NB4 (cell line): ENCODE measurements around the gene FXYD5.

Experiments used
- DNase-seq: peaks from one replicate; pipeline ENCODE4 v3.0.0; 2010; ENCODE audit warnings: low read depth
- H3K4me3 ChIP-seq: one replicate; pipeline ENCODE4 v1.5.1; 2011; ENCODE audit warnings: mild to moderate bottlenecking, low read depth, low read length, moderate library complexity
- MAX ChIP-seq: IDR thresholded peaks from 2 replicates; pipeline ENCODE4 v1.6.1; 2011; ENCODE audit warnings: low read depth, low read length
- MYC ChIP-seq: IDR thresholded peaks from 2 replicates; pipeline ENCODE4 v1.6.1; 2011; ENCODE audit warnings: low read depth, low read length
- POLR2A ChIP-seq: IDR thresholded peaks from 2 replicates; pipeline ENCODE4 v1.6.1; 2011; ENCODE audit warnings: mild to moderate bottlenecking; ENCODE audit not compliant: insufficient read length; ENCODE audit errors: extremely low read depth
- TF ChIP-seq, protein P1 (sequence below): IDR thresholded peaks from one replicate; pipeline ENCODE4 v1.5.1; 2012; ENCODE audit warnings: low read depth, low read length

Gene FXYD5

GRCh38 chr19:35214766-35215422 lies 60.4 kb downstream of the FXYD5 start:
- H3K4me3 ChIP-seq, result no peak overlapping the region
- no peak for DNase-seq
- TF ChIP-seq, protein P1, sequence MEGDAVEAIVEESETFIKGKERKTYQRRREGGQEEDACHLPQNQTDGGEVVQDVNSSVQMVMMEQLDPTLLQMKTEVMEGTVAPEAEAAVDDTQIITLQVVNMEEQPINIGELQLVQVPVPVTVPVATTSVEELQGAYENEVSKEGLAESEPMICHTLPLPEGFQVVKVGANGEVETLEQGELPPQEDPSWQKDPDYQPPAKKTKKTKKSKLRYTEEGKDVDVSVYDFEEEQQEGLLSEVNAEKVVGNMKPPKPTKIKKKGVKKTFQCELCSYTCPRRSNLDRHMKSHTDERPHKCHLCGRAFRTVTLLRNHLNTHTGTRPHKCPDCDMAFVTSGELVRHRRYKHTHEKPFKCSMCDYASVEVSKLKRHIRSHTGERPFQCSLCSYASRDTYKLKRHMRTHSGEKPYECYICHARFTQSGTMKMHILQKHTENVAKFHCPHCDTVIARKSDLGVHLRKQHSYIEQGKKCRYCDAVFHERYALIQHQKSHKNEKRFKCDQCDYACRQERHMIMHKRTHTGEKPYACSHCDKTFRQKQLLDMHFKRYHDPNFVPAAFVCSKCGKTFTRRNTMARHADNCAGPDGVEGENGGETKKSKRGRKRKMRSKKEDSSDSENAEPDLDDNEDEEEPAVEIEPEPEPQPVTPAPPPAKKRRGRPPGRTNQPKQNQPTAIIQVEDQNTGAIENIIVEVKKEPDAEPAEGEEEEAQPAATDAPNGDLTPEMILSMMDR, result no peak
- no peak for TF ChIP-seq MYC
- no peak for TF ChIP-seq MAX
- no peak for TF ChIP-seq POLR2A

DNA sequence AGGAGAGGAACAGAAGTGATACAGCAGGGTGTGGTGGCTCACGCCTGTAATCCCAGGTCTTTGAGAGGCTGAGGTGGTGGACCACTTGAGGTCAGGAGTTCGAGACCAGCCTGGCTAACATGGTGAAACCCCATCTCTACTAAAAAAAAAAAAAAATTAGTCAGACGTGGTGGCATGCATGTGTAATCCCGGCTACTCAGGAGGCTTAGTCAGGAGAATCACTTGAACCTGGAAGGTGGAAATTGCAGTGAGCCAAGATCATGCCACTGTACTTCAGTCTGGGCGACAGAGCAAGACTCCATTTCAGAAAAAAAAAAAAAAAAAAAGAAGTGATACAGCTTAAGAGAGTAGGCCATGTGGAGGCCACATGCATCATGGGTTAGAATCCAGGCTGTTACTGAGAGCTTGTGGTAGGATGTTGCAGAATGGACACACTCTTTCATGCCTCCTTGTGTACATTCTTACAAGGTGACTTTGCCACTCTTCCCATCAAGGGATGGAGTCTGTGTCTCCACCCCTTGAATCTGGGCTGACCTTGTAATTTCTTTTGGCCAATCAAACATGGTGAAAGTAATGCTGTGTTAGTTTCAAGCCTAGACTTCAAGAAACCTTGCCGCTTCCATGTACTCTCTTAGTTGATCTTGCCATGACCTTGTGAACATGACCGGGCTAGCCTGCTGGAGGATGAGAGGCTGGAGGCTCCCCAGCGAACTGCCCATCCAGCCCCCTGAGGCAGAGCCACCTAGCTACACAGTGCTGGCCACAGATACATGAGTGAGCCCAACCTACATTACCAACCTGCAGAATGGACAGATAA lies 61.7 kb downstream of the FXYD5 start:
- DNase-seq, result no peak
- no peak overlapping the region for H3K4me3 ChIP-seq
- TF ChIP-seq MAX (no peak), MYC (no peak), POLR2A (no peak)
- TF ChIP-seq, protein P1, result no peak

- TF ChIP-seq MAX (no peak), MYC (no peak), POLR2A (no peak)
- TF ChIP-seq, protein P1, result no peak
- no peak for DNase-seq
- no peak overlapping the region for H3K4me3 ChIP-seq
Observed at GRCh38 chr19:35216833-35217648, 62.5 kb downstream of the FXYD5 start.

DNA sequence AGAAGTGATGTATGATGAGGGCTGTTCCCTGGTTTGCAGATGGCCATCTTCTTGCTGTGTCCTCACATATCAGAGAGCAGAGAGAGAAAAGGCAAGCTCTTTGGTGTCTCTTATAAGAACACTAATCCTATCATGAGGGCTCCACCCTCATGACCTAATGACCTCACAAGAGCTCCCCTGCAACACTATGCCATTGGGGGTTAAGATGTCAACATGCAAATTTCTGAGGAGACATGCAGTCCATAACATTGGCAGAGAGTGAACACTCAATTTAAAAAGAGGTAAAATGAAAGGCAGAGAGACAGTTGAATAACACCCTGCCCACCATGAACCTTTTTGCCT lies 63.1 kb downstream of the FXYD5 start:
- TF ChIP-seq MYC (no peak), MAX (no peak), POLR2A (no peak)
- TF ChIP-seq, protein P1, result no peak
- DNase-seq, result no peak
- no peak overlapping the region for H3K4me3 ChIP-seq

GRCh38 chr19:35219008-35219407 lies 64.5 kb downstream of the FXYD5 start:
- no peak overlapping the region for H3K4me3 ChIP-seq
- TF ChIP-seq MAX (no peak), POLR2A (no peak), MYC (no peak)
- TF ChIP-seq, protein P1, result no peak
- no peak for DNase-seq
